ENCODE data around the gene GOSR1.
"Not testable (repeated sequence)": the region's sequence is repeated elsewhere in the genome, so short reads cannot be mapped to it uniquely, and the experiment has no call there.

GOSR1 gene

DNA sequence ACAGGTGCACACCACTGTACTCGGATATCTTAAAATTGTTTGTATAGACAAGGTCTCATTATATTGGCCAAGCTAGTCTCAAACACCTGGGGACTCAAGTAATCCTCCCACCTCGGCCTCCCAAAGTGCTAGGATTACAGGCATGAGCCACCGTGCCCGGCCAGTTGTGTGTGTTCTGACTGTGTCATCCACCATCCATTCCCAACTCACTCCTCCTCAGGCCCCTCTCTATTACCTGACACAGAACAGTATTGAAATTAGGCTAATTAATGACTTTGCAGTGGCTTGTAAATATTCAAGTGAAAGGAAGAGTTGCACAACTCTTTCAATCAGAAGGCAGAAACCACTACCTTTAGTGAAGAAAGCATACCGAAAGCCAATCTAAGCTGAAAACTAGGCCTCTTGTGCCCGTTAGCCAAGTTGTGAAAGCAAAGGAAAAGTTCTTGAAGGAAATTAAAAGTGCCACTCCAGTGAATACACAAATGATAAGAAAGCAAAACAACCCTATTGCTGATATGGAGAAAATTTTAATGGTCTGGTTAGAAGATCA, 28.7 kb downstream of the GOSR1 start:
- DNase-seq (ENCODE audit: low spot score), result no peak

DNA sequence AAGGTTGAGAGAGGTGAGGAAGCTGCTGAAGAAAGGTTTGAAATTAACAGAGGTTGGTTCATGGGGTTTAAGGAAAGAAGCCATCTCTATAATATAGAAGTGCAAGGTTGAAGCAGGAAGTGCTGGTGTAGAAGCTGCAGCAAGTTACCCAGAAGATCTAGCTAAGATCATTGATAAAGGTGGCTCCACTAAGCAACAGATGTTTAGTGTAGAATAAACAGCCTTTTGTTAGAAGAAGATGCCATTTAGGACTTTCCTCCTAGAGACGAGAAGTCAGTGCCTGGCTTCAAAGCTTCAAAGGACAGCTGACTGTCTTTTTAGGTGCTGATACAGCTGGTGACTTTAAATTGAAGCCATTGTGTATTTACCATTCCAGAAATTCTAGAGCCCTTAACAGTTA, 29.3 kb downstream of the GOSR1 start:
- DNase-seq (ENCODE audit: low spot score), result peak; percentile 19

DNA sequence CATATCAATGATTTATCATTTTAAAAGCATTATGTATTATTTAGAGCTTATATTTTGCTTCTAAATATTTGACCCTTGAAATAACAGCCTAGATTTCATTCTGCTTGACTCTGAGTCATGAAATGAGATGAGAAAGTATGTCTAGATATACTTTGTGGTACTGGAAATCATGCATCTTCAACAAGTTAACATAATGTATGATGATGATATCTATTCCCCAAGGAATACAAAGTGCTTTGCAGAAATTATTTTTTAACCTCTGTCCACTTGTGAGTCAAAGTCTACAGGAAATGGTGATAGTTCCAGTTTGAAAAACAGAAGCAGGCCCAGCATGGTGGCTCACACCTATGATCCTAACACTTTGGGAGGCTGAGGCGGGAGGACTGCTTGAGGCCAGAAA, 36.1 kb downstream of the GOSR1 start:
- no peak for DNase-seq (ENCODE audit: low spot score)

DNA sequence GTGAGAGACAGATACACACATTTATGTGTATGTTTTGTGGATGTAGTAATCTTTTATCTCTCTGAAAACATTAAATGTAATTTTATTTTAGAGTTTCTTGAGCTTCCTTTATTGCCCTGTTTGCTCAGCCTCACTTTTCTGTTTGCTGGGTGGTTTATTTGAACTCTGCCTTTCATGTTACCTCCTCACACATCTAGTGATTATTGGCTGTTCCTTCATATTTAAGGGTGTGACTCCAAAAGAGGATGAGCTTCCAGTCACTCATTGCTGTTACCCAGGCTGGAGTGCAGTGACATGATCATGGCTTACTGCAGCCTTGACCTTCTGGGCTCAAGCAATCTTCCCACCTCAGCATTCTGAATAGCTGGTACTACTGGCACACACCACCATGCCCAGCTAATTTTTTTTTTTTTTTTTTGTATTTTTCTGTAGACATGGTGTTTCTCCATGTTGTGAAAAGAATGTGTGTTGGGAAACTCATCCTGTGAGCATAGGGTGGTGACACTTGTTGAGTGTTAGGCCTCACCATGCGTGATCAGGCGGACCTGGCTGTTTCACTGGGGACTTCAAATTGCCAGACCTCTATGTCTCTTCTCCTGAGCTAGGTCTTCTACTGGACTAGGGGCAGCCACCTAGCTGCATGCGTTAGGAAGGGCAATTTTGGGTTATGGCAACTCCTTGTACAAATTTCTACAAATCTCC, 37.8 kb downstream of the GOSR1 start:
- no peak for DNase-seq (ENCODE audit: low spot score)

DNA sequence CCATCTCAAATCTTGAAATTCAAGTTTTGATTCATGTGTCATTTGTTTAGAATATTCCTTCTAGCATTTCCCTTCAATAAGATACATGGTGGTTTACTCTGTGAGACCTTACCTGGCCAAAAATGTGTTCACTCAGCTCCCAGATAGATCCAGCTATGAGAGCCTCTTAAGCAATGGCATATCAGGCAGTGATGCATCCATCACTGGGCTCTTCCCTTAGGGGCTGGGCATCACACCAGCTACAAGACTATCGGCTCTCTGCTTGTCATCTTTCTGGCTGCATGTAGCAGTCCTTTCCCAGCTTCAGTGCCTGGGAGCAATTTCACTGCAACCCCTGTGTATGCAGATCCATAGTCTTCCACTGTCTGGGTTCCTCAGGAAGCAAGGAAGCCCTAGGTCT, 40.6 kb downstream of the GOSR1 start:
- DNase-seq (ENCODE audit: low spot score), result no peak

DNA sequence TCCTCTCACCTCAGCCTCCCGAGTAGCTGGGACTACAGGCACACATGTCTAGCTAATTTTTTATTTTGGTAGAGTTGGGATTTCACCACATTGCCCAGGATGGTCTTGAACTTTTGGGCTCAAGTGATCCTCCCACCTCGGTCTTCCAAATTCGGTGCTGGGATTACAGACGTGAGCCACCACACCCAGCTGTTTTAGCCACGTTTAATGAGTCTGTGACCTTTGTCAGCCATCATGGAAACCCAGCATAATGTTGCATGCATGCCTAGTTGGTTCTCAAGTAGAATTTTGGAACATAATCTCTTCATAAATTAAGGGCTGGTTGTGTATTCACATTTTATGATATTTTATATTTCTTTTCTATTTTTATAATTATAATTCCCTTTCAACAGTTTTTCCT, 42.0 kb downstream of the GOSR1 start:
- DNase-seq (ENCODE audit: low spot score), result no peak

DNA sequence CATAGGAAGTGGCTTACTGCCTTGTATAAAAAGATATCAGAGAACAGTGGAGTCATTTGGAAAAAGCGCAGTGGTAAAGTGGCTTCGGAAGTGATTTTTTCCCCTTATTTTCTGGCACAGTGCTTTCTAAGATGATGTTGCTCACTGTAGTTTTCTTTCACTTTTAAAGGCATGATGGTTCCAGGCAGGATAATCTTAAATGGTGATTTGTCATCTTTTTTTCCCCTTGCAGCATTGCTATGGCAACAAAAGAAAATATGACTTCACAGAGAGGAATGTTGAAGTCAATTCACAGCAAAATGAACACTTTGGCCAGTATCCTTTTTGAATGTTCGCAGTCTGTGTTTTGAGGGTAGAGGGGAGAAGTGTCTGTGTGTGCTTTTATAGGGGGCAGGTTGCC, 42.5 kb downstream of the GOSR1 start:
- DNase-seq (ENCODE audit: low spot score), result no peak

DNA sequence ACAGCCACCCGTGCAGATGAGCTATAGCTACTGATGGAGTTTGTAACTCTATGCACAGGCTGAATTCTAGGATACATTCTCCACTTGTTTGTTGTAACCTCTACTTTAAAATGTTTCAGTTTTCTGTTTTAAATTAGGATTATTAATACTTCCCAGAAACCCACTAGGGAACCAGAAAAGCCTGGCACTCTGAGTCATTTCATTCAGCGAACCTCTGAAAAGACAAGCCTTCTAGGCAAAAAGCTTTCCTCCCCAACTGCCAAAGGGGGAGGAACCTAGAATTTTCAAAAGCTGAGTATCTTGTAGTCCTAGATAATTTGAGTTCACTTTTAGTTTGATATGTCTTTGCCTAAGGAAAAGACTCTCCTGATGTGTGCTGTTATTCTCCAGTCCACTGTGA, 43.2 kb downstream of the GOSR1 start:
- peak; percentile 10 for DNase-seq (ENCODE audit: low spot score)

DNA sequence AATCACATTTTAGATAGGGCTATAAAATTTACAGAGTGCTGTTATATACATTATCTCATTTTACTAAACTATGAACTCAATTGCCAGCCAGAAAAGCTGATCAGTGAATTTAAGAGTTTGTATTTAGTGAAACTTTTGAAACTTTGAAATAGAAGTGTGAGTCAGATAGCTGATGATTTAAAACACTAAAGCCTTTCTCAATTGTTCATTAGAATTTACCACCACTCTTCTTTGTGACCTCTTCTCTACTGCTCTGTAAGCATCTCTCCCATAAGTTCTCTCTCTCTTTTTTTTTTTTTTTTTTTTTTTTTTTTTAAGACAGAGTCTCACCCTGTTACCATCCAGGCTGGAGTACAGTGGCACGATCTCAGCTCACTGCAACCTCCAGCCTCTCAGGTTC, 43.7 kb downstream of the GOSR1 start:
- no peak for DNase-seq (ENCODE audit: low spot score)

DNA sequence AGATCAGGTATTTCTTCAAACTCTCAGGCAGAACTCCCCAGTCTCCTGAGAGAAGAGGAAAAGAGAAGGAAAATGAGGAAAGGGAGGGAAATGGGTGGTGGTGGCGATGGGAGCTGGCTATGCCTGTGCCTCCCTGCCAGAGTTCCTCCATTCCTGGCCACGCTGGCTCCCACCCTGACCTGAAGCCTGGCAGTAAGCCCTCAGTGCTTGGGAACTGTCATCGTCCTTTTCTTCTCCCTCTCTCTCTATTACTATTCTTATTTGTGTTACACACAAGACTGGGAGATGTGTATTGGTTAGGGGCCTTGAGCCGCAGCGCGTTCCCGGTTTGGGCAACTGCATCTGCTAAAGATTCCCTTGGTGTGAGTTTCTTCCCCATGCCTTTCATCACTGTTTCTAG, 44.6 kb downstream of the GOSR1 start:
- no peak for DNase-seq (ENCODE audit: low spot score)

DNA sequence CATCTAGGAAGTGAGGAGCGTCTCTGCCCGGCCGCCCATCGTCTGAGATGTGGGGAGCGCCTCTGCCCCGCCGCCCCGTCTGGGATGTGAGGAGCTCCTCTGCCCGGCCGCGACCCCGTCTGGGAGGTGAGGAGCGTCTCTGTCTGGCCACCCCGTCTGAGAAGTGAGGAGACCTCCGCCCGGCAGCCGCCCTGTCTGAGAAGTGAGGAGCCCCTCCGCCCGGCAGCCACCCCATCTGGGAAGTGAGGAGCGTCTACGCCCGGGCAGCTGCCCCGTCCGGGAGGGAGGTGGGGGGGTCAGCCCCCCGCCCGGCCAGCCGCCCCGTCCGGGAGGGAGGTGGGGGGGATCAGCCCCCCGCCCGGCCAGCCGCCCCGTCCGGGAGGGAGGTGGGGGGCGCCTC, 46.0 kb downstream of the GOSR1 start:
- DNase-seq (ENCODE audit: low spot score), result not testable (repeated sequence)

DNA sequence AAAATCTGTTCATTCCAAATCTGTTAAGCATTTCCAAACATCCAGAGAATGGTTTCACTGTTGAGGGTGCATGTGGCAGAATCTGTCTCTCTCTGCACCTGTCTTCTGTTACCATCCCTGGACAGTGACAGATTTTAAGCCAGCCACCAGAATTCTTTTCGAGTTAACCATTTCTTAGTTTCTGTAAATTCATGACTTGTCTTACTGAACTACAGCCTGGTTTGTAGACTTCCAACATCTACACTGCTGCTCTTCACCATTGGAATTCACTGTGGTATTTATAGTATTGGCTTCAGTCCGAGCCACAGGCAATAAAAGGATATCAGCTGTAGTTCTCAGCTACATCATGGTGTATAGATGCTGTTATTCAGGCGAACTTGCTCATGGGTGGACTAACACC, 47.6 kb downstream of the GOSR1 start:
- peak; percentile 6 for DNase-seq (ENCODE audit: low spot score)

DNA sequence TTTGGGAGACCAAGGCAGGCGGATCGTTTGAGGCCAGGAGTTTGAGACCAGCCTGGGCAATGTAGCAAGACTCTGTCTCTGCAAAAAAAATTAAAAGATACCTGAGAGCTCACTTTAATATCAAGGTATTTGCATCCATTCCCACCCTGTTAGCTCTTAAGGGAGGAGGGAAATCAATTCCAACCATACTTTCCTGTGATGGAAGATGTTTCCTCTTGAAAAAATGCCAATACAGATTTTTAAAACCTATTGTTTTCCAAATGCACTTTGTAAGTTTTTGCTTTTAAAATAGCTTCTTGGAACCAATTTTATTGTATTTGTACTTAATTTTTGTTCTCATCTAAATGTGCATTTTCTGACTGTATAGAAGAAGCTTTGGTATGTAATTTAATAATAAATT, 49.2 kb downstream of the GOSR1 start:
- no peak for DNase-seq (ENCODE audit: low spot score)

DNA sequence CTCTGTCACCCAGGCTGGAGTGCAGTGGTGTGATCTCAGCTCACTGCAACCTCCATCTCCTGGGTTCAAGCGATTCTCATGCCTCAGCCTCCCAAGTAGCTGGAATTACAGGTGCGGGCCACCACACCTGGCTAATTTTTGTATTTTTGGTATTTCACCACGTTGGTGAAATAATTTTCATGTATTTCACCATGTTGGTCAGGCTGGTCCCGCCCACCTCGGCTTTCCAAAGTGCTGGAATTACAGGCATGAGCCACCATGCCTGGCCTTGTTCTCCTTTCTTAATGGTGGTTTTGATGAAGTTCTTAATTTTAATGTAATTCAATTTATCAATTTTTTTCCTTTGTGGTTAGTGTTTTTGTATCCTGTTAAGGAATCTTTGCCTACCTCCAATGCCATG, 51.5 kb downstream of the GOSR1 start:
- not testable (repeated sequence) for DNase-seq (ENCODE audit: low spot score)

DNA sequence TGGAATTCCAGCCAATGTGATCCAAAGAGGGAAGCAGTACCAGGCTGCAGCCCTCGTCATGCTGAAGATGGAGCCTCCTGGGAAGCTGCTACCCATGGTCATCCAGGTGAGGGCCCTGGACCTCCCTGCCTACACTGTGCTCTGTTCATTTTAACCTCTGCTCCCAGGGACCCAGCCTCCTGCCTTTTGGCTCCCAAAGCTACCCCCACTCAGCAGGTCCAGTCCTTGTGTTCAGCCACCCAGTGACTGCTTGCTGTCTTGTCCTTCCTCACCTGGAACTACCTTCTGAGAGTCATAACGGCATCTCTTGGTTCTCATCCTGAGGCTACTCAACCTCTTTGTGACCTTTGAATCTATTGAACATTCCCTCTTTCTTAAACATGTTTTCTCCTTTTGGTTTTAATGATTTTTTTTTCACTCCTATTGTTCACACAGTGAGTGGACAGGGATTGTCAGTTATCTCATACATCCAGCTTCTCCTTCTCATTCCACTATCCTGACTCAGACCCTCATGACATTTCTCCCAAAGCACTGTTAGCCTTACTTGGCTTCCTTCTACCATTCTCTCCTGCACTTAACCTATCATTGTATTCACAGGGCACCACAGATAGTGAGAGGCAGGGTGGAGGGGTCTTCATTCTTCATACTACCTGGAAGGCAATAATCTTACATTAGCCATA, 53.3 kb downstream of the GOSR1 start:
- no peak for DNase-seq (ENCODE audit: low spot score)

DNA sequence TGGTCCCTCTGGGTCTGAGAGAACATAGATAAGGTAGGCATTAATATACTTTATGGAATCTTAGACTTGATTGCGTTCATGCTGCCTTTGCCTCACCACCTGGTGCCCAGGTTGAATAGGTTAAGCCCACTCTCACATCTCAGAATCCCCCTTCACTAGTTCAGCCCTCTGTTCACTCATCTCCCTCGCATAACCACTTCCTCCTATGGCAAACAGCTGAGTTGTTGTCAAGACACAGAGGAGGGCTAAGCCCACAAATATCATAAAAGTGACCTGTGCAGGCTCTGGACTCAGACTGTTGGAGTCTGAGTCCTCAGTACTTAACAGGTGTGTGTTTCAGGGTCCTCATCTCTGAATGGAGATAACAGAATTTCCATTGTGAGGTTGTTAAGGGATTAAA, 55.7 kb downstream of the GOSR1 start:
- no peak for DNase-seq (ENCODE audit: low spot score)

DNA sequence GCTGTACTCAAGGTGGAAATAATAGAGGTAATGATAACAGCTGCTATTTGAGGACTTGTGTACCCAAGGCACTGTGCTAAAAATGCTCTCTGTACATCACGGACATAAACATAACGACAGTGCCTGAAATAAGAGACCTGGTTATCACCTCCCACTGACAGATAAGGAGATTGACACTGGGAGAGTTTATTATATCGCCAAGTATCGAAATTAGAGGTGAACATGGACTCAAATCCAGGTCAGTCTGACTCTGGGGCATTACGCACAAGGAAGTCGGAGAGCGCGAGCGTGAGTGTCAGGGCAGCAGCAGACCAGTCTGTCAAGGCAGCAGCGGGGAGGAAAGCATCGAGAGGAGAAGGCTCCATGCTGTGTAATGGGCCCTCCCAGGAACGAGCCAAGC, 57.1 kb downstream of the GOSR1 start:
- DNase-seq (ENCODE audit: low spot score), result no peak

DNA sequence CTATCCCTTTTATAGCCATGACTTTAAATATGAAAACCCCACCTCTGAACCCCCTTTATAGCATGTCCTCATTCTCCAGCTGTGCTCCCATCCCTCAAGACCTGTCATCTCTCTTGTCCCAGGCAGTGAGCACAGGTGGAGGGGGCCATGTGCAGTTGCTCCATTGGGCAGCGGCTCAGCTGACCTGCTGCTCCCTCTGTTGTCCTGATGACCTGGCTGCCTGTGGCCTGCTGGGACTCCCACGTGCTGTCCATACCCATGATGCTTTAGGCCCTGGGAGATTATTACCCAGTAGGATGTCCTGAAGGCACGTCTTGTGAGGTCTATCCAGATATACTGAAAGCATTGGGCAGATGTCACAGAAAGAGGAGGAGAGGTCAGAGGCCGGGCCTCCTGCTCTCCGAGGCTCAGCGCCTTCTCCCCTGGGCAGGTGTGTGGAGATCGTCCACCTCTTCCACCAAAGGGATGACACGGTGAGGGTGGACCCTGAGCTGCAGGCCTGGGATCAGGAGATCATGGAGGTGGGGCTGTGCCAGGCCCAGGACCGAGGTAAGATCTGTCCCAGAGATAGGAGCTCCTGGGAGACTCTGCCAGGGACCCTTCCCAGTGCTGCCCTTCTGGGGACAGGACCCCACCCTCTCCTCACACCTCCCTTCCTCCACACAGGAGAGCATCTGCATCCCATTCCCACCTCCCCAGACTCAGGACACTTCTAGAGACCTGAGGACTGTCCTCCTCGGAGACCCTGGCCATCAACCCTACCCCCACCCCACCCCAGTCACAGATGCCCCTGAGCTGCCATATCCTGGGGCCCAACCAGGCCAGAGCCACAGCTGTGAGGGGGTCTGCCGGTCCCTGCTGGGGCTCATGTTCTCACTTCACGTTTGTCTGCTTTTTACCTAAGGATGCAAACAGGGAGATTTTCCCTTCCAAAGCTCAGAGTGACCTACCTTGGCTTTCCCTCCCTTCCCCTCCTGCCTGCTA, 58.0 kb downstream of the GOSR1 start:
- DNase-seq (ENCODE audit: low spot score), result no peak

DNA sequence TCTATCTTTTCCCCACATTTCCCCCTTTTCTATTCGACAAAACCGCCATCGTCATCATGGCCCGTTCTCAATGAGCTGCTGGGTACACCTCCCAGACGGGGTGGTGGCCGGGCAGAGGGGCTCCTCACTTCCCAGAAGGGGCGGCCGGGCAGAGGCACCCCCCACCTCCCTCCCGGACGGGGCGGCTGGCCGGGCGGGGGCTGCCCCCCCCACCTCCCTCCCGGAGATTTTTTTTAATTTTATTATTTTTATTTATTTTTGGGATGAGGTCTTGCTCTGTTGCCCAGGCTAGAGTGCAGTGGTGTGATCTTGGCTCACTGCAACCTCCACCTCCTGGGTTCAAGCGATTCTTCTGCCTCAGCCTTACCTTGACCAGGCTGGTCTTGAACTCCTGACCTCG, 59.6 kb downstream of the GOSR1 start:
- DNase-seq (ENCODE audit: low spot score), result not testable (repeated sequence)

DNA sequence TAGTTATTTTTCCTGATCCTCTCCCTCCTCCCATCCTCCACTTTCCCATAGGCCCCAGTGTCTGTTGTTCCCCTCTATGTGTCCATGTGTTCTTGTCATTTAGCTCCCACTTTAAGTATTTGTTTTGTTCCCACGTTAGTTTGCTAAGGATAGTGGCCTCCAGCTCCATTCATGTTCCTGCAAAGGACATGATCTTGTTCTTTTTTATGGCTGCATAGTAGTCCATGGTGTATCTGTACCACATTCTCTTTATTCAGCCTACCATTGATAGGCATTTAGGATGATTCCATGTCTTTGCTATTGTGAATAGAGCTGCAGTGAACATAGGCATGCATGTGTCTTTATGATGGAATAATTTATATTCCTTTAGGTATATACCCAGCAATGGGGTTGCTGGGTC, 60.5 kb downstream of the GOSR1 start:
- not testable (repeated sequence) for DNase-seq (ENCODE audit: low spot score)

DNA sequence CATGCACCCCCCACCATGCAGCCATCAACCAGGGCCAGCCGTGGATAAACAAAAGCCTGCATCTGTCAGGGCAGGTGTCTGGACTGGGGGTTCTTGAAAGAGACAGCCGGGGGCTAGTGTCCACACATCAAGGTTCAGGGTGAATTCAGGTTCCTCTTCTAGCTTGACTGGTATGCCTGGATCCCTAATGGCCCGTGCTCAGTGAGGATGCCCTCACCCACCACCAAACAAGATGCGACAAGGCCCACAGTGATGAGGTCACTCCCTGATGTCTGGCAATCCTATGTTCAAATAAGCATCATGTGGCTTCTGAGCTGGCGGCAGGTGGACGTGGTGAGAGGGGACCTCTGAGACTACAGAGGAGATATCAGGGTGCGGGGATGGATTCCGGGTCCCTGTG, 64.6 kb downstream of the GOSR1 start:
- DNase-seq (ENCODE audit: low spot score), result no peak

DNA sequence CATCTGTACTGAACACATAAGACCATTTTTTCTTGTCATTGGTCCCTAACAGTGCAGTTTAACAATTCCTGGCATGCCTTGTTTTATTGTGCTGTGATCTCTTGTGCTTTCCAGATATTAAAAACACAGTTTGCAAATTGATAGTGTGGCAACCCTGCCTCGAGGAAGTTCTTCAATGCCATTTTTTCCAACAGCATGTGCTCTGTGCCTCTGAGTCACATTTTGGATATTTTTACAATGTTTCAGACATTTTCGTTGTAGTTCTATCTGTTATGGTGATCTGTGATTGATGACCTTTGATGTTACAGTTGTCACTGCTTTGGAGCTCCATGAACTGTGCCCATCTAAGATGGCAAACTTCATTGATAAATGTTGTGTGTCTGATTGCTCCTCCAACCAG, 66.2 kb downstream of the GOSR1 start:
- DNase-seq (ENCODE audit: low spot score), result no peak

DNA sequence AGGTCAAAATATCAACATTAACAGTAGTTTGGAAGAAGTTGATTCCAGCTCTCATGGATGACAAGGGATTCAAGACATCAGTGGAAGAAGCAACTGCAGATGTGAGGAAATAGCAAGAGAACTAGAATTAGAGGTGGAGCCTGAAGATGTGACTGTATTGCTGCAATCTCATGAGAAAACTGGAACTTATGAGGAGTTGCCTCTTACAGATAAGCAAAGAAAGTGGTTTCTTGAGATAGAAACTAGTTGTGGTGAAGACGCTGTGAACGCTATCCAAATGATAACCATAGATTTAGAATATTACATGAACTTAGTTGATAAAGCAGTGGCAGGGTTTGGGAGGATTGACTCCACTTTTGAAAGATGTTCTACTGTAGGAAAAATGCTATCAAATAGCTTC, 67.8 kb downstream of the GOSR1 start:
- DNase-seq (ENCODE audit: low spot score), result no peak
